Stimulated activated CD4-positive, alpha-beta T cell treated with anti-CD3 and anti-CD28 coated beads, Interleukin-12 subunit alpha, Interleukin-12 subunit beta, amount 100 ng/mL, for 4 hours (primary cell): ENCODE data around the gene BCL7A.

Experiments used
- DNase-seq: peaks from one replicate; pipeline ENCODE4 v3.0.0-alpha.2; 2020

Gene BCL7A

GRCh38 chr12:122079532-122080081, 57.9 kb downstream of the BCL7A start:
- no peak for DNase-seq

DNA sequence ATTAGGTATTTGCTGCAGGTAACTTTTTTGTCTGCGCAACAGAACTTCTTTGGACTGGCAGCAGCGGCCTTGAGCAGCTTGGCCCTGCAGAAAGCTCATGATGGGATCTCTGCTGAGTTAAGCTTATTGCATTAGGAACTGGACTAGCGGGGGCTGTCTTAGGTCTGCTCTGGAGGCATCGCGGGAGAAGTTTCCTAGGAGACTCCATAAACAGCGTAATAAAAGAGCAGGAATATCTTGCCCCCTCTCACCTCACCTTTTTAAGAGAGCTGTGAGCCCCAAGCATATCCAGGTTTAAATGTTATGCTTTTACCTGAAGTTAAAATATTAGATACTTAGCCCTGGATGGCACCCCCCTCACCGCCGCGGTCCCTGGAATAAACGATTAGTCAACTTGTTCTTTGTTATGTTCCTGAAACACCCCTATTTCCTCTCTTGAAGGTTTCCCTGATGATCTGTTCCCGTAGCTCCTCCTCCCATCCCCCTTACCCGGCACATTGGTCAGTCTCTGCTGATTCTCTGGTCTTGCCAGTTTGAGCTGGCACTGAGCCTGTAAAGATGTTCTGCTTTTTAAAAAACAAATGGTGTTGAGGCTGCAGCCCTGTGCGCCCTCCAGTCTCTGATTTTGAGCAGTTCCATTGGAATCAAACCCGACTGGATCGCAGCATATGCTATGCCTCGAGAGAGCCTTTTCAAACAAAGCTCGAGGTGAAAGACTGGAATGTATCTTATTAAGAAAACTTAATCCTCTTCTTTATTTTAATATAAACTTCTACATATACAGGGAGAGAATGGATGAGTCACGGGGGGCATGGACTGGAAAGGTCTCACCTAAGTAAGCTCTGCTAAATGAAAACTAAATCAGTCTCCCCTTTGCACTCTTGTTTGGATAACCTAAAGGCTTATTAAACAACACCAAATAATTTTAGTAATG, 58.7 kb downstream of the BCL7A start:
- DNase-seq, result no peak

DNA sequence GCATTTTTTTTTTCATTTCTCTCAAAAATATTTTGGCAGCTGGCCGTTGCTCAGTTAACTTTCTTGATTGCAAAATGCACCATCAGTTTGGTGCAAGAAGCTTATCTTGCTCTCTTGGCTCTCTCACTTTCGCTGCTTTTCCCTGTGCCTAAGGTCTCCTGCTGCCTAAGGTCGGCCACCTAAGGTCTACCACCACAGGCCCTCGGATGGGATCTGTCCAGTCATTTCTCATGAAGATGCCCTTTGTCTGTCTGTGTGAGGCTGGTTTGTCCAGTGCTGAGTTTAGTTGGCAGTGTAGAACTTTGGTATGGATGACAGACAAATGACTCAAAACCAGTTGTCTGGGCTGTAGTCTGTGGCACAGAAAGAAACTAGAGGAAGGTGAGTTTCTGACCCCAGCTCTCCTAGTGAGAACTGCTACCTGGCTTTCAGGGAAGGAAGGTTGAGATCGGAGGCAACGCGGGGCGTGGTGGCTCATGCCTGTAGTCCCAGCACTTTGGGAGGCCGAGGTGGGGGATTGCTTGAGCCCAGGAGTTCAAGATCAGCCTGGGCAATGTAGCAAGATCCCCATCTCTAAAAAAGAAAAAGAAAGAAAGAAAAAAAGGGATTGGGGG, 59.5 kb downstream of the BCL7A start:
- DNase-seq, result no peak

DNA sequence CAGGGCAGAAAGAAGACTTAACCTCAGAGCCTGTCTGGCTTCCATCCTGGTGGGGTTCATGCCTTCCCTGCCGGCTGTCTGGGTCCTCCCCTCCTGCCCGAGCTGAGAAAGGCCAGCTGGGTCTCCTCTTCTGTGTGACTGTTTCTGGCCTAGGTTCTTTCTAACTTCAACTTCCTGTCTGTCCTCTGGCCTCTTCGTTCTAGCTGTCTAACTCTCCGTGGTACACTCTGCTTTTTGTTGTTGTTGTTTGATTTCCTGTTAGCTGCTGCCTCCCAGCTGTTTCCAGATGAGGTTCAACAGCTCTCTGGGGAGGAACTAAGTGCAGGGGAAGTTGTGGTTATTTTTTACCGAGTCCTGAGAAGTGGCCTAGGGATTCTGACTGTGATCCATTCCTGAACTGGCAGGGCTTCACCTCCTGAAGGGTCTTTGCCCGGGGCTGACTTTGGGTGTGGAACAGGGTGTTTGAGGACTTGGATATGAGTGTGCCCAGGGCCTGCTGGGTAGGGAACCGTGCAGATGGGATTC, 60.1 kb downstream of the BCL7A start:
- no peak for DNase-seq

- DNase-seq, result no peak
These were observed 61.1 kb downstream of the BCL7A start for GRCh38 chr12:122082621-122083356.

GRCh38 chr12:122084857-122085405, 63.2 kb downstream of the BCL7A start:
- no peak for DNase-seq

- DNase-seq, result no peak
These were observed 63.9 kb downstream of the BCL7A start for GRCh38 chr12:122085591-122085990.

- DNase-seq, result no peak
These were observed 64.4 kb downstream of the BCL7A start for GRCh38 chr12:122086116-122086515.

- no peak for DNase-seq
These were observed 65.1 kb downstream of the BCL7A start for GRCh38 chr12:122086641-122087285.

DNA sequence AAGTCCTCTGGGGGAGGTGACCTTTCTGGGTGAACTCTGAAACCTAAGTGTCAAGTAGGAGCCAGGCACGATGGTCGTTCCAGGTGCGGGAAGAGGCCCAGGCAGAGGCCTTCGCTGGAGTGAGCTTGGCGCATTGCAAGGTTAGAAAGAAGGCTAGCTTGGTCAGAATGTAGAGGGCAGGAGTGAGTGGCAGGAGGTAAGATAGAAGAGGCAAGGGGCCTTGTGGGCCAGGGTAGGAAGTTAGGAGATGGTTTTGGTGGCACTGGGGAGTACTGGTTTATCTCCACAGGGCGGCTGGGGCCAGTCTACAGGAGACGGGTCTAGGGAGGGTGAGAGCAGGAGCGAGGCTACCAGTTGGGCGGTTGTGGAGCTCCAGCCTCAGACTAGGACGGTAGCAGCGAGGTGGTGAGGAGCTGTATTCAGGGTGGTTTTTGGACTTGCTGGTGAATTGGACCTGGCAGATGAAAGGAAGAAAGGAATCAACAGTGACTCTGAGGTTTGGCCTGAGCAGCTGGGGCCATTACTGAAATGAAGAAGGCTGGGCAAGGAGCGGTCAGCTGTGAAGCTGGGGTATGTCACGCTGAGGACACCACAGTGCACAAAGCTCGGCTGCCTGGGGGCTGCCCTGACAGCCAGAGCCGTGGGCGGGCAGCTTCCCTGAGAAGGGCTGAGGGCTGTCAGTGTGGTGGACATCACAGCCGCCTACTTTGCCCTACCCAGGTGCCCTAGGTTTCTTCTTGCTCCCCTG, 65.9 kb downstream of the BCL7A start:
- no peak for DNase-seq

GRCh38 chr12:122088179-122088810, 66.6 kb downstream of the BCL7A start:
- DNase-seq, result no peak

DNA sequence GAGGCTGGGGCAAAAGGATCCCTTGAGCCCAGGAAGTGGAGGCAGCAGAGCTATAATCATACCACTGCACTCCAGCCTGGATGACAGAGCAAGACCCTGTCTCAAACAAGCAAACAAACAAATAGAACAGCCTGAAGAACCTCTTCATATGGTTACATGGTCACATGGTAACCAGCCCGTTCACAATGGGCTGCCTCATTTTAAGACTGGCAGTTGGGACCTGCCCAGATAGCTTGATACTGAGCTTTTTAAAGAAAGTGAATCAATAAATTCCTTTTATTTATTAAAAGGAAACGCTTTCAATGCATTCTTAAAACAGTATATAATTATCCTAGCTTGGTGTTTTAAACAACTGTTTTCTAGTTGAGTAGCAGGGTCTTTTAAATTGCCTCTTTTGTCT, 67.4 kb downstream of the BCL7A start:
- DNase-seq, result no peak

GRCh38 chr12:122090759-122091515, 69.3 kb downstream of the BCL7A start:
- no peak for DNase-seq

DNA sequence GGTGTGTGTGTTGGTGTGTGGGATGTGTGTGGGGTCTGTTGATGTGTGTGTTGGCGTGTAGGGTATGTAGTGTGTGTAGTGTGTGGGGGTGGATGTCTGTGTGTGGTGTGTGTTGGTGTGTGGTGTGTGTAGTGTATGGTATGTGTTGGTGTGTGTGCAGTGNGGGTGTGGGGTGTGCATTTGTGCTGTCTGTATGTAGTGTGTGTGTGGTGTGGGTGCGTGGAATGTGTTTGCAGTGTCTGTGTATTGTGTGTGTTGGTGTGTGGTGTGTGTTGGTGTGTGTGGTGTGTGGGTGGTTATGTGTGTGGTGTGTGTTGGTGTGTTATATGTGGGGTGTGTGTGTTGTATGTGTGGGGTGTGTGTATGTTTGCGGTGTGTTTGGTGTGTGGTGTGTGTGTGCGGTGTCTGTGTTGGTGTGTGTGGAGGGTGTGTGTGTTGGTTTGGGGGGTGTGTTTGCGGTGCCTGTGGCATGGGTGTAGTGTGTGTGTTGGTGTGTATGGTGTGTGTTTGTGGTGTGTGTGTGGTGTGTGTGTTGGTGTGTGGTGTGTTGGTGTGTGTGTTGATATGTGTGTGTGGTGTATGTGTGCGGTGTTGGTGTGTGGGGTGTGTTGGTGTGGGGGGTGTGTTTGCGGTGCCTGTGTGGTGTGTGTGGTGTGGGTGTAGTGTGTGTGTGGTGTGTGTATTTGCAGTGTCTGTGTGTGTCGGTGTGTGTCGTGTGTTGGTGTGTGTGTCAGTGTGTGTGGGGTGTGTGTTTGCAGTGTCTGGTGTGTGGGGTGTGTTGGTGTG, 71.6 kb downstream of the BCL7A start:
- DNase-seq, result no peak

DNA sequence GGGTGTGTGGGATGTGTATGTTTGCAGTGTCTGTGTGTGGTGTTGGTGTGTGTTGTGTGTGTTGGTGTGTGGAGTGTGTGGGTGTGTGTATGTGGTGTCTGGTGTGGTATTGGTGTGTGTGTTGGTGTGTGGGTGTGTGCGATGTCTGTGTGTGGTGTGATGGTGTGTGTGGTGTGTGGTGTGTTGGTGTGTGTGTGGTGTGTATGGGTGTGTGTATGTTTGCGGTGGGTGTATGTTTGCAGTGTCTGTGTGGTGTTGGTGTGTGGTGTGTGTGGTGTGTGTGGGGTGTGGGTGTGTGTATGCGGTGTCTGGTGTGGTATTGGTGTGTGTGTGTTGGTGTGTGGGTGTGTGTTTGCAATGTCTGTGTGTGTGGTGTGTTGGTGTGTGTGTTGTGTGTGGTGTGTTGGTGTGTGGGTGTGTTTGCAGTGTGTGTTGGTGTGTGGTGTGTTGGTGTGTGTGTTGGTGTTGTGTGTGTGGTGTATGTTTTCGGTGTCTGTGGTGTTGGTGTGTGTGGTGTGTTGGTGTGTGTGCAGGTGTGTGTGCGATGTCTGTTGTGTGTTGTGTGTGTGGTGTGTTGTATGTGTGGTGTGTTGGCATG, 72.6 kb downstream of the BCL7A start:
- DNase-seq, result no peak

GRCh38 chr12:122094735-122095631, 73.3 kb downstream of the BCL7A start:
- DNase-seq, result no peak

GRCh38 chr12:122096014-122096413, 74.3 kb downstream of the BCL7A start:
- DNase-seq, result no peak
